ENCODE results near the gene BHMT2. TPM values are rescaled to one million over a fixed set of nuclear protein-coding genes. Genes with fewer than 3 reads are reported as not detected.

BHMT2 gene
- total and polyA plus RNA-seq, 2 donors (not counting 3 experiments of a cell fraction or from before 2014, with no cell fraction given): 0.71 to 0.92 TPM

- Histone ChIP-seq H3K4me3 (replicated peaks in 1 of 3; ENCODE audit: insufficient read depth in 1 of 3, low read depth in 1 of 3, low read length in 3 of 3) (no peak overlapping the region), H3K36me3 (ENCODE audit: control insufficient read depth in 2 of 2, extremely low read depth in 1 of 2, insufficient read depth in 2 of 2, low read length in 2 of 2) (no peaks in the 10 kb centered on the region), H3K79me2 (ENCODE audit: control insufficient read depth, insufficient read depth, low read length) (no peaks in the 10 kb centered on the region), H3K27ac (ENCODE audit: insufficient read depth, low read depth, low read length) (no peak overlapping the region), H3K4me2 (ENCODE audit: insufficient read depth, low read length) (peak overlapping the region; percentile 60), H3K9ac (replicated peaks; ENCODE audit: extremely low read depth, insufficient read depth, low read length) (no peak overlapping the region), H3K27me3 (ENCODE audit: control insufficient read depth in 2 of 2, insufficient read depth in 2 of 2, low read length in 2 of 2) (peaks cover 2 to 14% of the 10 kb centered on the region in 2 experiments), H2AFZ (ENCODE audit: low read depth, low read length) (peak overlapping the region; percentile 55), H4K20me1 (replicated peaks; ENCODE audit: control insufficient read depth, extremely low read depth, insufficient read depth, low read length) (no peaks in the 10 kb centered on the region), H3K9me1 (replicated peaks; ENCODE audit: control insufficient read depth, extremely low read depth, insufficient read depth, low read length) (no peaks in the 10 kb centered on the region), H3K4me1 (ENCODE audit: control insufficient read depth, extremely low read depth, insufficient read depth, low read length) (peaks cover 16% of the 10 kb centered on the region), H3K9me3 (replicated peaks; ENCODE audit: control insufficient read depth, insufficient read depth, low read length) (no peaks in the 10 kb centered on the region)
- ChIA-PET POLR2A (no interaction called here), CTCF (interaction anchor here (0.6 to 13.1 kb wide), 26 partner anchors 8 to 1062 kb away, joined by 3 to 726 read pairs (median 6); partner anchors contain the start of gene ARSB)
- BruUV-seq (replicated peaks): no TSS peak
- intact Hi-C loops (cut with micrococcal nuclease): loop anchor here (1.0 to 5.0 kb wide), 6 partner anchors 37 to 837 kb away; partner anchors contain the start of gene JMY
- FAIRE-seq (no peak), DNase-seq (ENCODE audit: low read depth, low spot score) (no peak)
- no peak for TF ChIP-seq POLR2A (IDR thresholded peaks at IDR 0.05; ENCODE audit: low read depth, low read length)
- dilution Hi-C loops (cut with MboI; ENCODE audit: extremely low pct_ligation_motif_present, low sequenced_read_pairs): no loop called here
Measured at GRCh38 chr5:79021753-79022152, 47.8 kb upstream of the BHMT2 start.

DNA sequence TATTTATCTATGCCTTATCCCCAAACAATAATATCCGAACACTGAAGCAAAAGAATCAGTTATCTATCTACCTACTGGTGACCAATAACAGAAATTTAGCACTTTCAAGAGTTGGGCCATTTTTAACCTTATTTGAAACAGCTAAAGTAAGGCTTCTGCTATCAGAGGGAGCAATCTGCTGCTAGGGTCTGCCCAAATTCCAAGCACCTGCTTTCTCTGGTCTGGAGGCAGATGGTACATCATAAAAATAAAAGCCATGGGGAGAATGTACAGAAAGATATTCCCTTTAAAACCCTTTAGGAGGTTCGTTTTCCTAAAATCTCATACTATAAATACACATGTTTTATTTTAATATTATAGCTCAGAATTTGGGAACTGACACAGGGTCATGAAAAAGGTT is 46.8 kb upstream of the BHMT2 start:
- CTCF ChIA-PET: interaction anchor here (1.0 to 13.1 kb wide), 12 partner anchors 7 to 1061 kb away, joined by 3 to 726 read pairs (median 12); partner anchors contain the start of gene ARSB
- FAIRE-seq (no peak), DNase-seq (ENCODE audit: low read depth, low spot score) (no peak)
- Histone ChIP-seq H3K36me3 (ENCODE audit: control insufficient read depth in 2 of 2, extremely low read depth in 1 of 2, insufficient read depth in 2 of 2, low read length in 2 of 2) (no peaks in the 10 kb centered on the region), H4K20me1 (replicated peaks; ENCODE audit: control insufficient read depth, extremely low read depth, insufficient read depth, low read length) (no peaks in the 10 kb centered on the region), H2AFZ (ENCODE audit: low read depth, low read length) (no peak overlapping the region), H3K4me1 (ENCODE audit: control insufficient read depth, extremely low read depth, insufficient read depth, low read length) (peaks cover 16% of the 10 kb centered on the region), H3K9me3 (replicated peaks; ENCODE audit: control insufficient read depth, insufficient read depth, low read length) (no peaks in the 10 kb centered on the region), H3K9ac (replicated peaks; ENCODE audit: extremely low read depth, insufficient read depth, low read length) (no peak overlapping the region), H3K27me3 (ENCODE audit: control insufficient read depth in 2 of 2, insufficient read depth in 2 of 2, low read length in 2 of 2) (peaks cover 2 to 19% of the 10 kb centered on the region in 2 experiments), H3K27ac (ENCODE audit: insufficient read depth, low read depth, low read length) (no peak overlapping the region), H3K4me2 (ENCODE audit: insufficient read depth, low read length) (no peak overlapping the region), H3K79me2 (ENCODE audit: control insufficient read depth, insufficient read depth, low read length) (no peaks in the 10 kb centered on the region), H3K9me1 (replicated peaks; ENCODE audit: control insufficient read depth, extremely low read depth, insufficient read depth, low read length) (no peaks in the 10 kb centered on the region), H3K4me3 (replicated peaks in 1 of 3; ENCODE audit: insufficient read depth in 1 of 3, low read depth in 1 of 3, low read length in 3 of 3) (no peak overlapping the region)
- no peak for TF ChIP-seq JUN (IDR thresholded peaks at IDR 0.05; ENCODE audit: borderline replicate concordance, insufficient read depth, insufficient read length, low read depth)
- no peak for TF ChIP-seq MYC (IDR thresholded peaks at IDR 0.05; ENCODE audit: low read depth, low read length)
- no peak for TF ChIP-seq FOS (IDR thresholded peaks at IDR 0.05; ENCODE audit: borderline replicate concordance, insufficient read depth, low read length)
- no peak for TF ChIP-seq GATA2 (IDR thresholded peaks at IDR 0.05; ENCODE audit: insufficient read depth, insufficient read length, low read depth, low read length)
- TF ChIP-seq POLR2A (IDR thresholded peaks at IDR 0.05; ENCODE audit: low read depth, low read length): no peak
- no peak for TF ChIP-seq EZH2 (IDR thresholded peaks at IDR 0.05; ENCODE audit: borderline replicate concordance, low read depth, low read length, severe bottlenecking)
- no peak for TF ChIP-seq MAX (IDR thresholded peaks at IDR 0.05; ENCODE audit: insufficient read depth, insufficient read length)
- no peak for TF ChIP-seq CTCF (IDR thresholded peaks at IDR 0.05; ENCODE audit: extremely low read depth in 1 of 2, insufficient read depth in 1 of 2, low read depth in 1 of 2, low read length in 2 of 2)
- TF ChIP-seq POLR2AphosphoS5 (IDR thresholded peaks at IDR 0.05; ENCODE audit: insufficient read depth, low read depth, low read length): no peak
- no TSS peak for BruUV-seq (replicated peaks)
- intact Hi-C loops (cut with micrococcal nuclease) (loop anchor here (5.0 kb wide), 2 partner anchors 215 to 235 kb away; partner anchors contain the start of gene JMY), dilution Hi-C loops (cut with MboI; ENCODE audit: extremely low pct_ligation_motif_present, low sequenced_read_pairs) (no loop called here)
- POLR2A ChIA-PET: no interaction called here
